ENCODE measurements around the gene TOGARAM2.
"Not testable (repeated sequence)": the region's sequence is repeated elsewhere in the genome, so short reads cannot be mapped to it uniquely, and the experiment has no call there.

Gene TOGARAM2

DNA sequence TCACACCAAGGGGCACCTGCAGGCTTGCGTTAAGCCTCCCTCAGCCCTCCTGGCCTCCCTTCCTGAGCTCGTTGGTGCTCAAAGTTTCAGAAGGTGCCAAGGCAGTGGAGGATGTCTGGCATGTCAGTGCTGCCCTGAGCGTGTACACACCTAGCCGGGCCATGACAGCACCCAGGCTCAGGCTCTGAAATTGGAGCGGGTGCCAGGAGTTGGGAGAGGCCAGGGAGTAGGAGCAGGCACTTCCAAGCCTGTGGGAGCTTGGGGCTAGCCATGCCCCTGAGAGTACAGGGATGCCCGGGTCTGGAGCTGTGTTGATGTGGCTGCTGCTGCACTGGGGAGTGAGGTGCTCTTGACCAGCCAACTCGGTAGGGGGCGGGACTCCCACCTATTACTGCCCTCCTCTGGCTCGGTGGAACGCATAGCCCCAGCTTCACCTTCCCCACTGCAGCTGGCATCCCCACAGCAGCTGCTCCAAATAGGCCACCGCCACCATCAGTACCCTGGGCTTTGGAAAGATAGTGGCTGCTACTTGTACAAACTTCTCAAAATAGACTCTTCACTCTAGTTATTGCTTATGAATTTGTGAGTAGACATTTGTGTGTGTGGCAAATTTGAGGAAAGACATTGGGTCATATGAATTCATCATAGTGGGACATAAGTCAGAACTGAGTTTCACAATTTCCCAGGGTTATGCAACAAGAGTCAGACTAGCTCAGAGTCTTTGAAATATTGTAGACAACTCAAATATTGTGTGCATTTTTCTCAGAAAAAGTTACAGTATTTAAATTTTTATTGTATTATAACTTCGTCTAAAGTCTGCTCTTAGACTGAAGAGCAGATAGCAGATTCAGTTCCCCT is 100.0 kb downstream of the TOGARAM2 start:
- ATAC-seq (ENCODE audit: low read depth) (no peak), DNase-seq (ENCODE audit: low spot score in 2 of 2) (no peak)
- peaks cover 4% of the 10 kb centered on the region for H3K9me3 Mint-ChIP-seq
- peaks cover 3% of the 10 kb centered on the region for H3K36me3 Mint-ChIP-seq
- H3K4me3 Mint-ChIP-seq: no peak overlapping the region
- H3K27me3 Mint-ChIP-seq: no peaks in the 10 kb centered on the region
- H3K4me1 Mint-ChIP-seq: no peaks in the 10 kb centered on the region
- no peak overlapping the region for H3K27ac Mint-ChIP-seq

DNA sequence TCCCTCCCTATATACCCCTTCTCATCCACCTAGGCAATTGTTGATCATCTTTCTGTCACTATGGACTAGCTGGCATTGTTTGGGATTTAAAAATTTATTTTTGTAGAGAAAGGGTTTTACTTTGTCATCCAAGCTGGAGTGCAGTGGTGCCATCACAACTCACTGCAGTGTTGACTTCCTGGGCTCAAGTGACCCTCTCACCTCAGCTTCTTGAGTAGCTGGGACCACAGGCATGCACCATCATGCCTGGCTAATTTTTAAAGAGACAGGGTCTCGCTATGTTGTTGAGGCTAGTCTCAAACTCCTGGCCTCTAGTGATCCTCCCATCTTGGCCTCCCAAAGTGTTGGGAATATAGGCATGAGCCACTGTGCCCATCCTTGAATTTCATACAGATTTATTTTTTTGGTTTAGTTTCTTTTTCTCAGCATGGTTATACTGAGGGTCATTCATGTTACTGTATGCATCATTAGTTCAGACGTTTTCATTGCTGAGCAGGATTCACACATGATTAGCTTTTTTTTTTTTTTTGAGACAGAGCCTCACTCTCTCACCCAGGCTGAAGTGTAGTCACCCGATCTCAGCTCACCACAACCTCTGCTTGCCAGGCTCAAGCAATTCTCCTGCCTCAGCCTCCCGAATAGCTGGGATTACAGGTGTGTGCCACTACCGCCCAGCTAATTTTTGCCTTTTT is 101.9 kb downstream of the TOGARAM2 start:
- Mint-ChIP-seq H3K4me3 (no peak overlapping the region), H3K9me3 (peaks cover 2% of the 10 kb centered on the region), H3K4me1 (no peaks in the 10 kb centered on the region), H3K27me3 (no peaks in the 10 kb centered on the region), H3K27ac (no peak overlapping the region), H3K36me3 (peaks cover 3% of the 10 kb centered on the region)
- ATAC-seq (ENCODE audit: low read depth): peak; percentile 22
- no peak for DNase-seq (ENCODE audit: low spot score in 2 of 2)

- ATAC-seq (ENCODE audit: low read depth): no peak
- Mint-ChIP-seq H3K27me3 (peaks cover 3% of the 10 kb centered on the region), H3K27ac (no peak overlapping the region), H3K9me3 (peaks cover 2% of the 10 kb centered on the region), H3K4me1 (no peaks in the 10 kb centered on the region), H3K4me3 (no peak overlapping the region), H3K36me3 (peaks cover 3% of the 10 kb centered on the region)
- no peak for DNase-seq (ENCODE audit: low spot score in 2 of 2)
These were observed 103.5 kb downstream of the TOGARAM2 start for GRCh38 chr2:29084554-29084953.

- H3K9me3 Mint-ChIP-seq; DNase-seq (ENCODE audit: low spot score in 2 of 2); H3K27ac Mint-ChIP-seq; H3K4me1 Mint-ChIP-seq; H3K36me3 Mint-ChIP-seq; H3K27me3 Mint-ChIP-seq; H3K4me3 Mint-ChIP-seq; ATAC-seq (ENCODE audit: low read depth): not testable (repeated sequence)
These were observed 109.2 kb downstream of the TOGARAM2 start for GRCh38 chr2:29090311-29090710.

- ATAC-seq (ENCODE audit: low read depth) (no peak), DNase-seq (ENCODE audit: low spot score in 2 of 2) (no peak)
- H3K36me3 Mint-ChIP-seq: no peaks in the 10 kb centered on the region
- H3K4me3 Mint-ChIP-seq: no peak overlapping the region
- H3K27ac Mint-ChIP-seq: no peak overlapping the region
- no peaks in the 10 kb centered on the region for H3K4me1 Mint-ChIP-seq
- H3K27me3 Mint-ChIP-seq: peaks cover 3% of the 10 kb centered on the region
- H3K9me3 Mint-ChIP-seq: no peaks in the 10 kb centered on the region
These were observed 115.9 kb downstream of the TOGARAM2 start for GRCh38 chr2:29096969-29097368.

- Mint-ChIP-seq H3K4me1 (no peaks in the 10 kb centered on the region), H3K27ac (no peak overlapping the region), H3K27me3 (peaks cover 3% of the 10 kb centered on the region), H3K36me3 (no peaks in the 10 kb centered on the region), H3K4me3 (no peak overlapping the region), H3K9me3 (no peaks in the 10 kb centered on the region)
- ATAC-seq (ENCODE audit: low read depth) (no peak), DNase-seq (ENCODE audit: low spot score in 2 of 2) (no peak)
These were observed 116.5 kb downstream of the TOGARAM2 start for GRCh38 chr2:29097569-29097968.

- H3K27ac Mint-ChIP-seq: no peak overlapping the region
- no peaks in the 10 kb centered on the region for H3K36me3 Mint-ChIP-seq
- no peaks in the 10 kb centered on the region for H3K27me3 Mint-ChIP-seq
- no peak overlapping the region for H3K4me3 Mint-ChIP-seq
- ATAC-seq (ENCODE audit: low read depth) (no peak), DNase-seq (ENCODE audit: low spot score in 2 of 2) (no peak)
- no peaks in the 10 kb centered on the region for H3K4me1 Mint-ChIP-seq
- H3K9me3 Mint-ChIP-seq: no peaks in the 10 kb centered on the region
These were observed 119.5 kb downstream of the TOGARAM2 start for GRCh38 chr2:29100564-29100963.

All from memory B cell (primary cell).